Measurements from ENCODE around the gene RPS21. TPM values are rescaled to one million over a fixed set of nuclear protein-coding genes. Genes with fewer than 3 reads are reported as not detected.
"Not testable (repeated sequence)": the region's sequence is repeated elsewhere in the genome, so short reads cannot be mapped to it uniquely, and the experiment has no call there.

RPS21 gene
- polyA plus RNA-seq, 1 donor, result 1,316 TPM

GRCh38 chr20:62425281-62426058, 38.6 kb downstream of the RPS21 start:
- no peak for DNase-seq (ENCODE audit: low read depth)

DNA sequence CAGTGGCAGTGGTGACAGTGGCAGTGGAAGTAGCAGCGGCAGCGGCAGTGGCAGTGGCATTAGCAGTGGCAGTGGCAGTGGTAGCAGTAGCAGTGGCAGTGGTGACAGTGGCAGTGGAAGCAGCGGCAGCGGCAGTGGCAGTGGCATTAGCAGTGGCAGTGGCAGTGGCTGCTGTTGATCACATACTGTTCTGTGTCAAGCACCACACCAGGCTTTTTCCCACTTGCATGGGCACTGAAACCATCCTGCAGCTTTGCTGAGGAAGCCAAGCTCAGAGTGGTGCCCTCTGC, 39.1 kb downstream of the RPS21 start:
- not testable (repeated sequence) for DNase-seq (ENCODE audit: low read depth)

DNA sequence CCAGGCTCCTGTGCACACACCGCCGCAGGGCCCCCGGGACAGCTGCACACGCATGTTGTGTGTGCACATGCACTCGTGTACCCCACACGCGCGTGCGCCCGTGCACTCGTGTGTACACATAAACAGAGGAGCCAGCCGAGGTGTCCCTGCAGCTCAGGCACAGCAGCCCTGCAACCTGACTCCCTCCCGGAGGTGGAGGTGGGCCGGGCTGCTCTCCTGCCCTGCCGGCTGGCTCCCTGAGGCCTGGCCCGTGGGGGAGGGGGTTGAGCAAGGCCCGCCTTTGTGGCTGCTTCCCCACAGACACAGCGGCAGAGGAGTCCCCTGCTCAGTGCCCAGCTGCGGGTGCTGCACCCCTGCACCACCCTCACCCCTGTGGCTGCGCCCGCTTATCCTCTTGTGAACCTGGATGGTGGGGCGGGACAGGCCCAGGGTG, 39.8 kb downstream of the RPS21 start:
- DNase-seq (ENCODE audit: low read depth), result no peak

DNA sequence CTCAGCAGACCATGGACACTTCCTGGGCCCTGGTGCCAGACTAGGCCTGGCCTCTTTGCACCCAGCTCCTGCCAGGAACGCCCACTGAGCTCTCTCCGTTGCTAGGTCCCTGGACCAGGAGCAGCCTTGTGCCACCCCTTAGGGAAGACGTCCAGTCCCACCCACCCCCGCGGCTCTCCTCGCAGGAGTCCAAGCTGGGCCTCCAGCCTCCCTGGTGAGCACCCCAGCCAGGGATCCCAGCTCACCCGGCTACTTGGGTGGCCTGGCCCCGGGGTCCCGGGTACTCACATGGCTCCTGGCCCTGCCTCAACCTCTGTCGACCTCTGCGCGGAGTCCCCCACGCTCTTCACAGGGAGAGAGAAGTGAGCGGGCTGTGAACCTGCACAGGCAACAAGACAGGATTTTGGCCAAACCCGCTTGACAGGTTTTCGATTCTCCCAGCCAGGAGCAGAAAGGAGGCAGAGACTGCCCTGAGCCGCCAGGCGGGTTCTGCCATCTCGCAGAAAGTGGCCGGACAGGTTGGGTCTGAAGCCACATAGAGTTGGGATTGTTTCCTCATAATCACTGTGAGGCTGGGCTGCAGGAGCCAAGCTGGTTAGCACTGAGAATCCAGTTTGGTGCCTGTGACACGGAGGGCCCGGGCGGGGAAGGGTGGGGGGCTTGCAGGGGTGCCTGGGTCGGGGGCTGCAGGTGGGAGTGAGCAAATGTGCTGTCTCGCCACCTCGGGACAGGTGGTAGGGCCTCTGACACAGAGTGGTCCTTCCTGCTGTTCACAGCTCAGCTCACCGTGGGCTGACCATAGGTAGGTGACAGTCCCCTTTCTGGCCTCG, 40.5 kb downstream of the RPS21 start, which contains the start of gene RBBP8NL:
RBBP8NL (minus strand) TSS at position 368 of the 830 bp plus-strand sequence. CDS start 7,892 bp downstream, outside the sequence.
- no peak for DNase-seq (ENCODE audit: low read depth)

- no peak for DNase-seq (ENCODE audit: low read depth)
Observed at GRCh38 chr20:62428002-62428372, 41.1 kb downstream of the RPS21 start.

- no peak for DNase-seq (ENCODE audit: low read depth)
Observed at GRCh38 chr20:62428396-62429295, 41.7 kb downstream of the RPS21 start.

DNA sequence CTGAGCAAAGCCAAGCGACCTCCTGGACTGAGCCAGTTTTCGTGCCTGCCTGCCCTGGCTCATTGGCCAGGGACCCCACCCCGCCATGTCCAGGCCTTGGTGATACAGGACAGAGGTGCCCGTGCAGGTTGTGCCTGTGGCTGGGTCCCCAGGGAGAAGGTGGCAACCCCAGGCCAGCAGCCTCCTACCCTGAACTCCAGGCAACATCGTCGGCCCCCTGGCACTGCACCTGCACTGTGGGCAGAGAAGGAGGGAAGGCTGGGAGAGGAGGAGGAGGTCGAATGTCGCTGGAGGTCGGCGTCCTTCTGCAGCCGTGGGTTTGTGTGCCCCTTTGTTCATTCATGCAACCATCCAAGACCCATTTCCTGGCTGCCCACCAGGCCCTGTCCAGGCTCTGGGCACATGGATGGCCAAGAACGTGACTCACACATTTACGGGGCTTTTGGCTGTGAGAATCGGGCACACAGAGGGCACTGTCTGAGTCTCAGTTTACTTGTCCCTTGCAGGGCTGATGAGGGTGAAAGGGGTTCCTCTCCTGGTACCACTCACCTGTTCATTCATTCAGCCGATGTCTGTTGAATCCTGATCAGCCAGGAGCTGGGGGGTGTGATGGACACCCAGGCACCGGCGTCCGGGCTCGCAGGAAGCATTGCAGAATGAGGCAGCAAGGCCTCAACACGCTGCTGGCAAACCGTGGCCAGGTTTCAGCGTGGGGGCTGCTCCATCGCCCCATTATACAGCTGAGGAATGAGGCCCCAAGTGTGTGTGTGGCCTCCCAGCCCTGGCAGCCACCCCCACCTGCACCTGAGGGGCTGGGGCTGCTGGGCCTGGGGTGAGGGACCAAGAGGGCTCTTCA, 42.8 kb downstream of the RPS21 start:
- DNase-seq (ENCODE audit: low read depth), result no peak

GRCh38 chr20:62430311-62430853, 43.5 kb downstream of the RPS21 start:
- DNase-seq (ENCODE audit: low read depth), result no peak

DNA sequence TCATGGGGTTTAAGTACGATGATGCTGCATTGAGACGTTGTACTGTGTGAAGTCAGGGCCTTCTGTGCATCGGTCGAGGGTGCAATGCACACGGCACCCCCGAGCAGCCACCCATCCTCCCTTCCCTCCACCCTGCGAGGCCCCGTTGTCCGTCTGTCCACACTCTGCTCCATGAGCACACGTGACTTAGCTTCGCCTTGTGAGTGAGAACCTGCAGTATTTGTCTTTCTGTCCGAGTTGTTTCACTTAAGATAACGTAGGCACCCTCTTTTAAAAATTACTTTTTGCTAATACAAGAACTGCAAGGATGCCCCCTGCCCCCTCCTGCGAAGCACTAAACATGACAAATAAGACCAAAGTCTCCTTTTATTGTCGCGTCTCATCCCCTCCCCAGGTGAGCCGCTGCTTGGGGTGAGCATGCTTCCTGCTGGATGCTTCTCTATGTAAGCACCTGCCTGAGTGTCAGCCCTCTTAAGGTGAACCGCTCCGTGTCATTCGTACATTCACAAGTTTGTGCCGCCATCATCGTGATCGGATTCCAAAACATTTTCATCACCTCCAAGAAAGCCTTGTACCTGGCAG, 44.1 kb downstream of the RPS21 start:
- DNase-seq (ENCODE audit: low read depth), result no peak

- DNase-seq (ENCODE audit: low read depth), result no peak
Observed at GRCh38 chr20:62433658-62434497, 47.0 kb downstream of the RPS21 start.

- DNase-seq (ENCODE audit: low read depth), result no peak
Observed at GRCh38 chr20:62436692-62437091, 49.8 kb downstream of the RPS21 start.

GRCh38 chr20:62437496-62437895, 50.6 kb downstream of the RPS21 start:
- no peak for DNase-seq (ENCODE audit: low read depth)

DNA sequence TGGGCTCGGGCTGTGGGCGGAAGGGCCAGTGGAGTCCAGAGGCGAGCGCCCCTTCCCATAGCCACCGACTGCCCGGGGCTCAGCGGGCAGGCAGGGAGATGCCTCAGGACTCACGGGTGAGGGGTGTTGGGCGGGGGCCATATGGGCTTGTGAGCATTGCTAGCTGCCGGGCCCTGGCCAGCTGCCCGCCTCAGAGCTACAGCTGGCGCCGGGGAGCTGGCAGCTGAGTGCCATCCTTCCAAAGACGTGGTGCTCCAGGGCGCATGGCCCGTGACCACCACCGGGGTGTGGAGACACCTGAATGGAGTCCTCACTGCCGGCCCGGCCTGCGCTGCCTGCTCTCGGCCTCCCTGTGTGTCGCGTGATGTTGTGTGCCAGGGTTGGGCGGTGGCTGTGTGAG, 51.0 kb downstream of the RPS21 start:
- DNase-seq (ENCODE audit: low read depth), result no peak

Other genes starting within 250 kb of the RPS21 start
- gene PSMA7, start 243.7 kb upstream of the RPS21 start, polyA plus RNA-seq (ENCODE audit: insufficient read length), result 155 TPM
- 17.4 TPM for gene SS18L1, start 243.3 kb upstream of the RPS21 start, polyA plus RNA-seq (ENCODE audit: insufficient read length)
- gene MTG2, start 204.1 kb upstream of the RPS21 start, polyA plus RNA-seq (ENCODE audit: insufficient read length), result 28.8 TPM
- 2.9 TPM for gene HRH3, start 166.8 kb upstream of the RPS21 start, polyA plus RNA-seq (ENCODE audit: insufficient read length)
- 33.0 TPM for gene OSBPL2, start 148.6 kb upstream of the RPS21 start, polyA plus RNA-seq (ENCODE audit: insufficient read length)
- 62.1 TPM for gene ADRM1, start 84.1 kb upstream of the RPS21 start, polyA plus RNA-seq (ENCODE audit: insufficient read length)
- 58.4 TPM for gene LAMA5, start 19.8 kb upstream of the RPS21 start, polyA plus RNA-seq (ENCODE audit: insufficient read length)
- gene CABLES2, start 20.2 kb downstream of the RPS21 start, polyA plus RNA-seq (ENCODE audit: insufficient read length), result 4.4 TPM
- gene RBBP8NL, start 40.4 kb downstream of the RPS21 start, polyA plus RNA-seq (ENCODE audit: insufficient read length), result not detected
- gene GATA5, start 88.9 kb downstream of the RPS21 start, polyA plus RNA-seq (ENCODE audit: insufficient read length), result 0.09 TPM

All from forelimb muscle (tissue), 1 donor.